ENCODE results near the gene ZNF774. TPM values are rescaled to one million over a fixed set of nuclear protein-coding genes. Genes with fewer than 3 reads are reported as not detected.

Gene ZNF774
- total and polyA plus RNA-seq, 10 of the 15 experiments (the other 5 are each of a cell fraction or from before 2014, with no cell fraction given) = 0.35 to 2.5 (median 1.7) TPM

DNA sequence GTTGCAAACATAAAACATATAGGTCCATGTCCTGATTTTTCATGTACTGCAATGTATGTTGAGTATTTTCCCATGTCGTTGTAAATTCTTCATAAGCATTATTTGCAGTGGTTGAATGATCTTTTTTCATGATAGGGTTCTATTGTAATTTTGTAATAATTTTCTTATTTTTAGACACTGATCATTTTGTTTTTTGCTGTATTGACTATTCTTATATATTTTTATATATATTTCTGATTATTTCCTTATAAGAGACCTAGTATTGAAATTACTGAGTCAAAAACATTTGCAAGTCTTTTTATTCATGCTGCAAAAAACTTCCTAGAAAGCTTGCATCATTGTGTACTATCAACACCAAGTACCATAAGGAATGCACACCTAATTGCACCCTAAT is 31.2 kb upstream of the ZNF774 start (continued):
- TF ChIP-seq, protein P1, sequence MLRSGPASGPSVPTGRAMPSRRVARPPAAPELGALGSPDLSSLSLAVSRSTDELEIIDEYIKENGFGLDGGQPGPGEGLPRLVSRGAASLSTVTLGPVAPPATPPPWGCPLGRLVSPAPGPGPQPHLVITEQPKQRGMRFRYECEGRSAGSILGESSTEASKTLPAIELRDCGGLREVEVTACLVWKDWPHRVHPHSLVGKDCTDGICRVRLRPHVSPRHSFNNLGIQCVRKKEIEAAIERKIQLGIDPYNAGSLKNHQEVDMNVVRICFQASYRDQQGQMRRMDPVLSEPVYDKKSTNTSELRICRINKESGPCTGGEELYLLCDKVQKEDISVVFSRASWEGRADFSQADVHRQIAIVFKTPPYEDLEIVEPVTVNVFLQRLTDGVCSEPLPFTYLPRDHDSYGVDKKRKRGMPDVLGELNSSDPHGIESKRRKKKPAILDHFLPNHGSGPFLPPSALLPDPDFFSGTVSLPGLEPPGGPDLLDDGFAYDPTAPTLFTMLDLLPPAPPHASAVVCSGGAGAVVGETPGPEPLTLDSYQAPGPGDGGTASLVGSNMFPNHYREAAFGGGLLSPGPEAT (IDR thresholded peaks at IDR 0.05; ENCODE audit: low read depth) = no peak
- TF ChIP-seq, protein P2, sequence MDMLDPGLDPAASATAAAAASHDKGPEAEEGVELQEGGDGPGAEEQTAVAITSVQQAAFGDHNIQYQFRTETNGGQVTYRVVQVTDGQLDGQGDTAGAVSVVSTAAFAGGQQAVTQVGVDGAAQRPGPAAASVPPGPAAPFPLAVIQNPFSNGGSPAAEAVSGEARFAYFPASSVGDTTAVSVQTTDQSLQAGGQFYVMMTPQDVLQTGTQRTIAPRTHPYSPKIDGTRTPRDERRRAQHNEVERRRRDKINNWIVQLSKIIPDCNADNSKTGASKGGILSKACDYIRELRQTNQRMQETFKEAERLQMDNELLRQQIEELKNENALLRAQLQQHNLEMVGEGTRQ (IDR thresholded peaks at IDR 0.05; ENCODE audit: borderline replicate concordance, low read depth, low read length) = no peak
- TF ChIP-seq, protein P3, sequence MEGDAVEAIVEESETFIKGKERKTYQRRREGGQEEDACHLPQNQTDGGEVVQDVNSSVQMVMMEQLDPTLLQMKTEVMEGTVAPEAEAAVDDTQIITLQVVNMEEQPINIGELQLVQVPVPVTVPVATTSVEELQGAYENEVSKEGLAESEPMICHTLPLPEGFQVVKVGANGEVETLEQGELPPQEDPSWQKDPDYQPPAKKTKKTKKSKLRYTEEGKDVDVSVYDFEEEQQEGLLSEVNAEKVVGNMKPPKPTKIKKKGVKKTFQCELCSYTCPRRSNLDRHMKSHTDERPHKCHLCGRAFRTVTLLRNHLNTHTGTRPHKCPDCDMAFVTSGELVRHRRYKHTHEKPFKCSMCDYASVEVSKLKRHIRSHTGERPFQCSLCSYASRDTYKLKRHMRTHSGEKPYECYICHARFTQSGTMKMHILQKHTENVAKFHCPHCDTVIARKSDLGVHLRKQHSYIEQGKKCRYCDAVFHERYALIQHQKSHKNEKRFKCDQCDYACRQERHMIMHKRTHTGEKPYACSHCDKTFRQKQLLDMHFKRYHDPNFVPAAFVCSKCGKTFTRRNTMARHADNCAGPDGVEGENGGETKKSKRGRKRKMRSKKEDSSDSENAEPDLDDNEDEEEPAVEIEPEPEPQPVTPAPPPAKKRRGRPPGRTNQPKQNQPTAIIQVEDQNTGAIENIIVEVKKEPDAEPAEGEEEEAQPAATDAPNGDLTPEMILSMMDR (IDR thresholded peaks at IDR 0.05 in 2 of 3, conservative IDR thresholded peaks at IDR 0.05 in 1 of 3; ENCODE audit: control insufficient read depth in 2 of 3, extremely low read depth in 1 of 3, insufficient read depth in 1 of 3, low read depth in 3 of 3, low read length in 3 of 3) = no peak
- TF ChIP-seq POLR2A (IDR thresholded peaks at IDR 0.05; ENCODE audit: low read depth, low read length) = no peak
- no peak for TF ChIP-seq KLF5 (IDR thresholded peaks at IDR 0.05; ENCODE audit: partially characterized antibody)
- TF ChIP-seq, protein P4, sequence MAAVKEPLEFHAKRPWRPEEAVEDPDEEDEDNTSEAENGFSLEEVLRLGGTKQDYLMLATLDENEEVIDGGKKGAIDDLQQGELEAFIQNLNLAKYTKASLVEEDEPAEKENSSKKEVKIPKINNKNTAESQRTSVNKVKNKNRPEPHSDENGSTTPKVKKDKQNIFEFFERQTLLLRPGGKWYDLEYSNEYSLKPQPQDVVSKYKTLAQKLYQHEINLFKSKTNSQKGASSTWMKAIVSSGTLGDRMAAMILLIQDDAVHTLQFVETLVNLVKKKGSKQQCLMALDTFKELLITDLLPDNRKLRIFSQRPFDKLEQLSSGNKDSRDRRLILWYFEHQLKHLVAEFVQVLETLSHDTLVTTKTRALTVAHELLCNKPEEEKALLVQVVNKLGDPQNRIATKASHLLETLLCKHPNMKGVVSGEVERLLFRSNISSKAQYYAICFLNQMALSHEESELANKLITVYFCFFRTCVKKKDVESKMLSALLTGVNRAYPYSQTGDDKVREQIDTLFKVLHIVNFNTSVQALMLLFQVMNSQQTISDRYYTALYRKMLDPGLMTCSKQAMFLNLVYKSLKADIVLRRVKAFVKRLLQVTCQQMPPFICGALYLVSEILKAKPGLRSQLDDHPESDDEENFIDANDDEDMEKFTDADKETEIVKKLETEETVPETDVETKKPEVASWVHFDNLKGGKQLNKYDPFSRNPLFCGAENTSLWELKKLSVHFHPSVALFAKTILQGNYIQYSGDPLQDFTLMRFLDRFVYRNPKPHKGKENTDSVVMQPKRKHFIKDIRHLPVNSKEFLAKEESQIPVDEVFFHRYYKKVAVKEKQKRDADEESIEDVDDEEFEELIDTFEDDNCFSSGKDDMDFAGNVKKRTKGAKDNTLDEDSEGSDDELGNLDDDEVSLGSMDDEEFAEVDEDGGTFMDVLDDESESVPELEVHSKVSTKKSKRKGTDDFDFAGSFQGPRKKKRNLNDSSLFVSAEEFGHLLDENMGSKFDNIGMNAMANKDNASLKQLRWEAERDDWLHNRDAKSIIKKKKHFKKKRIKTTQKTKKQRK (IDR thresholded peaks at IDR 0.05; ENCODE audit: low read depth, low read length) = no peak
- TF ChIP-seq MYC (IDR thresholded peaks at IDR 0.05; ENCODE audit: insufficient read depth, insufficient read length, insufficient replicate concordance, low read length, severe bottlenecking) = no peak
- no peak for TF ChIP-seq SREBF1 (IDR thresholded peaks at IDR 0.05; ENCODE audit: low read length)
